IPS-NIHi11 (cell line): ENCODE data around the gene ICAM5.
"Not testable (repeated sequence)": the region's sequence is repeated elsewhere in the genome, so short reads cannot be mapped to it uniquely, and the experiment has no call there.

ENCODE experiments used
- DNase-seq: peaks from one replicate; pipeline ENCODE4 v3.0.0; 2012; ENCODE audit warnings: mixed read lengths, low spot score

ICAM5 gene

GRCh38 chr19:10289836-10290356 is at the start of gene ICAM5:
Gene ICAM5, plus strand, starts transcription at chr19:10289952. Its CDS starts 92 bp downstream, at chr19:10290044.
- no peak for DNase-seq

GRCh38 chr19:10241826-10242449 is 47.8 kb upstream of the ICAM5 start:
- DNase-seq = not testable (repeated sequence)

DNA sequence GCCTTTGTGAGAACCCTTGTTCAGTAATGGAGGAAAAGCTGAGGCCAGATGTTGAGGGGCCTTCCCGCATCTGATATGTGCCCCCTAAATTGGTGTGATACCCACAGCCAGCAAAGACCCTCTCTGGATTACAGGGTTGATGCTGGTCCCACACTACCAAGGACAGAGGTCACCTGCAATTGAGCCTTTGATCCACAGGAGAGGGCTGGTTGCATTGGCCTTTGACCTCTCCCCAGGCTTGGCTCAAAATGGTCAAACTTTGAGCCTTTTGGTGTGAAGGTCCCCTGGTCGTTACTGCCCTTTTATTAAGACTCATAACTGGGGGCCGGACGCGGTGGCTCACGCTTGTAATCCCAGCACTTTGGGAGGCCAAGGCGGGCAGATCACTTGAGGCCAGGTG is 46.1 kb upstream of the ICAM5 start:
- DNase-seq = no peak

DNA sequence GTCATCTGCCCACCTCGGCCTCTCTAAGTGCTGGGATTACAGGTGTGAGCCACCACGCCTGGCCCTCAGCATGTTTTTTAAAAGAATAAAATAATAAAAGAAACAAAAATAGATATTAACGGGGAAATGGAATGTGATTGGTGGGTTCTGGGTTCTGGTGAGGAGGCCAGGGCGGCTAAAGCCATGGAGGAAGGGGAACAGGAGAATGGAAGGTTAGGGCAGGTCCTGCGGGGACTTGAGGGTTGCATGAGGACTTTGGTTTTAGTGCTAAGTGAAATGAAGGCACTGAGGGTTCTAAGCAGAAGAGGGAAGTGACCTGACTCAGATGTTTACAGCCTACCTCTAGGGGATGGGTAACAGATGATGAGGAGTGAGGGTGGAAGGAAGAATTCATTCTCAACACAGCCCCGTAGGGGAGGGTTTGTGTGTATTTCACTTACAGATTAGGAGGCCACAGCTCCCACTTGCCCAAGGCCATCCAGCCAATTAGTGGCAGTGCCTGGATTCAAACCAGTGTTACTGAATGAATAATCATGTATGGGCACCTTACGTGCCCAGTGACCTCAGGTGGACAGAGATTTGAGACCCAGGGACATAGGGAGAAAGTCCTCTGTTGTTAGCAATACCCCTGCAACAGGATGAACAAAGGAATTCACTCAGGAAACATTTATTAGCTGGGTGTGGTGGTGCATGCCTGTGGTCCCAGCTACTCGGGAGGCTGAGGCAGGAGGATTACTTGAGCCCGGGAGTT is 44.4 kb upstream of the ICAM5 start:
- no peak for DNase-seq

DNA sequence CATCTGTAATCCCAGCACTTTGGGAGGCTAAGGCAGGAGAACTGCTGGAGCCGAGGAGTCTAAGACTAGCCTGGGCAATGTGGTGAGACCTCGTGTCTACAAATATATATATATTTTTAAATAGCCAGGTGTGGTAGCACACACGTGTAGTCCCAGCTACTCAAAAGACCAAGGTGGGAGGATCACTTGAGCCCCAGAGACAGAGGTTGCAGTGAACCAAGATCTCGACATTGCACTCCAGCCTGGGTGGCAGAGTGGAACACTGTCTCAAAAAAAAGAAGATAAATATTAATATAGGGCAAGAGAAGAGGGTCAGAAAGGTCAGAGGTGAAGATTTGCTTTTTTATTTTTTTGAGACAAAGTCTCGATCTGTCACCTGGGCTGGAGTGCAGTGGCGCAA is 43.2 kb upstream of the ICAM5 start:
- no peak for DNase-seq

DNA sequence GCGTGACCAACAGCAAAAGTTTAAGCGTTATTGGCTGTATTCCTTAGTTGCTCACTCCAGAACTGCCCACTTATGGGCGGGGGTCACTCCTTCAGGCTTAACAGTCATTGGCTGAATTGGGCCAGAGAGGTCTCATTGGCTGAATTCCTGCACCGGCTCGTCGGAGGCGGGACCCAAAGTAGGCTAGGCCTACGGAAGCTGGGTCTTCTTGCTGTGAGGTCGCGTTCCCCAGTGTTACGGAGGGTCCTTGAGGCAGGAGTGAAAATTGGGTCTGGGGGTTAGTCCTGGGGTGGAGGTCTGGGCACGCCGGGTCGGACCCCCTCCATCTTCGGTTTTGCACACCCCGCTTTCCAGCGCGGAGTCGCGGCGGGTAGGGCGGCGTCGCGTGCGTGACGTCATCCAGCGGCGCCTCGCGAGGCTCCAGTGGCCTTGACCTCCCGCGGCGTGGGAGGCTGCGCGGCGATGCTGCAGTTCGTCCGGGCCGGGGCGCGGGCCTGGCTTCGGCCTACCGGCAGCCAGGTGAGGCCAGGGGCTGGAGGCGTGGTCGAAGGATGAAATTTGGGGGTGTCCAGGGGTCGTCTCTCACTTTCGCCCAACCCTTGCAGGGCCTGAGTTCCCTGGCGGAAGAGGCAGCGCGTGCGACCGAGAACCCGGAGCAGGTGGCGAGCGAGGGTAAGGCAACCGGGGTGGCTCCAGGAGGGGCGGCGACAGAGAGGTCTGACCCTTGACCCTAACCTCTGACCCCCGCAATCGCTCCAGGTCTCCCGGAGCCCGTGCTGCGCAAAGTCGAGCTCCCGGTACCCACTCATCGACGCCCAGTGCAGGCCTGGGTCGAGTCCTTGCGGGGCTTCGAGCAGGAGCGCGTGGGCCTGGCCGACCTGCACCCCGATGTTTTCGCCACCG is 37.7 kb upstream of the ICAM5 start, which contains the start of gene MRPL4:
TSS of gene MRPL4 (plus strand) at position 423 of the 903 bp plus-strand sequence. CDS start at position 463, 40 bp downstream.
- DNase-seq = peak; percentile 94

DNA sequence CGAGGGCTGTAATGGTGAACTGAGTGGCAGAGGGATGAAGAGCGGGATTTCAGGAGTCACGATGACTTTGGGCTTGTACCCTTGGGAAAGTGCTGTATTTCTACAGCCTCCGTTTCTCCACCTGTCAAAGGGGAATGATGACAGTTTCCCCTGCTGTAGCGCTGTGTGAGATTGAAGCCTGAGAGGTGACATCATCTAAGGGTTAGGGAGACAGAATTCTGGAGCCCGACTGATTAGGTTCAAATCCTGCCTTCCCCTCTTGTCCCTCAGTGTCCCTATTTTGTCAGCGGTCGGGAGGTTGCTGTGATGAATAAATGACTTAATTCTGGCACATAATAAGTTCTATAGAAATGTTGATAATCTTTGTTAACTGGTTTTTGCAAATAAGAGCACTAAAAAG is 37.0 kb upstream of the ICAM5 start:
- DNase-seq = no peak

GRCh38 chr19:10254244-10254643 is 35.5 kb upstream of the ICAM5 start:
- DNase-seq = no peak

- no peak for DNase-seq
Measured at GRCh38 chr19:10255358-10255757, 34.4 kb upstream of the ICAM5 start.

GRCh38 chr19:10256551-10256950 is 33.2 kb upstream of the ICAM5 start:
- DNase-seq = no peak

DNA sequence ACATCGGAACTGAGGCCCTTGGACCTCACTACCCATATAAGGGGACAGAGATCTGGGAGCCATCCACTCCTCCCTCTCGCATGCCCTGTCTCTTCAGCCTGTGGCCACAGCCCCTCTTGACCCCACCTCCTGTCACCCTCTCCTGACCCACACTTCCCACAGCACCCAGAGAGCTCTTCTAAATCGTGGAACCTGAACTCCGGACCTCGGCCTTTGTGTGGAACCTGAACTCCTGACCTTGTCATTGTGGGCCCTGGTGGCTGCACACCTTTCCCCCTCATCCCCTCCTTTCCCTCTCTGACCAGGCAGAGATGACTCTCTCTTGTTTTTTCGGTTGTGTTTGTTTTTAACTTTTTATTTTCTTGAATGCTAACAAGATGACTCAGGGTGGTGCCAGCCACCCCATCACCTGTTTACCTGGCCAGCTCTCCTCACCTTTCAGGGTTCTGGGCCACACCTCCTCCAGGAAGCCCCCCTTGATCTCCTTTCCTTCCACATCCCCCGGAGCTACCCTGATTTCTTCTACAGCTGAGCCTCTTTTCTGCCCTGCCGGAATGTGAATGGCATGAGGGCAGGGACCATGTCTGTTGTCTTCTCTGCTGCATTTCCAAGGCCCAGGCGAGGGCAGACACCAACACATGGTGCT is 32.7 kb upstream of the ICAM5 start:
- no peak for DNase-seq

- DNase-seq = no peak
Measured at GRCh38 chr19:10258080-10258710, 31.6 kb upstream of the ICAM5 start.

DNA sequence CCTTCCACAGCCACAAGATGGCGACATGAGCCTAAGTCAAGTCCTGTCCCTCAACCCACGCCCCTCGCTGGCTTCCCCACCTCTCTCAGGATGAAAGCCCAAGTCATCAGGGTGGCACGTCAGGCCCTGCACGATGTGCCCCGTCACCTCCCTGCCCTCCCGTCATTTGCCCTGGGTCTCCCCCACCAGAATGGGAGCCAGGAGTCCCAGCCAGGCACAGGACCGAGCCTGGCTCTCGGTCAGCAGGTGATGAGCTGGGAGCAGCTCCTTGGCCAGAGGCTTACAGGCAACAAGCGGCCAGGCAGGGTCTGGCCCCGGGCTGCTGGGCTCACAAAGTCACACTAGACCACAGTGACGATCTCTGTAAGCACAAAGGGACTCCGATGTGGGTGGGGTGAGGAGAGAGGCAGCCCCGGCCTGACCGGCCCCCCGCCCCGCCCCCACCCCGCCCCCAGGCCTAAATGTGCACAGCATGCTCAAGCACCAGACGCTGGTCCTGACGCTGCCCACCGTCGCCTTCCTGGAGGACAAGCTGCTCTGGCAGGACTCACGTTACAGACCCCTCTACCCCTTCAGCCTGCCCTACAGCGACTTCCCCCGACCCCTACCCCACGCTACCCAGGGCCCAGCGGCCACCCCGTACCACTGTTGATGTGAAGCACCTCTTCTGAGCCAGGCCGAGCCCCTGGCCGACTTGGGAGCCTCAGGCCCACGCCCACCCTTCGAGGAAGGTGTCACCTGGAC is 30.4 kb upstream of the ICAM5 start:
- DNase-seq = peak; percentile 83

- DNase-seq = no peak
Measured at GRCh38 chr19:10260141-10260584, 29.6 kb upstream of the ICAM5 start.

GRCh38 chr19:10262771-10263170 is 27.0 kb upstream of the ICAM5 start:
- DNase-seq = no peak

- no peak for DNase-seq
Measured at GRCh38 chr19:10266706-10267105, 23.0 kb upstream of the ICAM5 start.

DNA sequence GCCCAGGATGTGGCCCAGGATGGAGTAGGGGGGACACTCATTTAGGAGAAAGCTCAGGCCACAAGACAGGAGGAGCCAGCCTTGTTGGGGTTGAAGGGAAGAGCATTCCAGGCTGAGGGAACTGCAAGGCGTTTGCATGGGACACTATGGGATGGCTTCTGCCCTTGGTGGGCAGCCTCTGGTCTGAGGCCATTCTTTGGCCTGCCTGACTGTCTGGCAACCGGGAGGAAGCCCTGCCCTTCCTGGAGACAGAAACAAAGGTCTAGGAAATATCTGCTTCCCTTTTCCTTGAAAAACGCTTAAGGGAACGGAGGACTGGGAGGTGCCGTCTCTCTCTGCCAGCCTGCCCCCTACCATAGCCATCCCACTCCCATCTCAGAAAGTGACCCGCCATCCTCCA is 21.7 kb upstream of the ICAM5 start:
- no peak for DNase-seq

- peak; percentile 86 for DNase-seq
Measured at GRCh38 chr19:10269333-10270179, 20.2 kb upstream of the ICAM5 start.

DNA sequence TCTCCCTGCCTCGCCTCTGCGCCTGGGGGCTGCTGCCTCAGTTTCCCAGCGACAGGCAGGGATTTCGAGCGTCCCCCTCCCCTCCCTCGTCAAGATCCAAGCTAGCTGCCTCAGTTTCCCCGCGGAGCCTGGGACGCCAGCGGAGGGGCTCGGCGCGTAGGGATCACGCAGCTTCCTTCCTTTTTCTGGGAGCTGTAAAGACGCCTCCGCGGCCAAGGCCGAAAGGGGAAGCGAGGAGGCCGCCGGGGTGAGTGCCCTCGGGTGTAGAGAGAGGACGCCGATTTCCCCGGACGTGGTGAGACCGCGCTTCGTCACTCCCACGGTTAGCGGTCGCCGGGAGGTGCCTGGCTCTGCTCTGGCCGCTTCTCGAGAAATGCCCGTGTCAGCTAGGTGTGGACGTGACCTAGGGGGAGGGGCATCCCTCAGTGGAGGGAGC is 19.6 kb upstream of the ICAM5 start:
- DNase-seq = no peak
